HFFc6 (cell line): Measurements from ENCODE around the gene ODC1. TPM values are rescaled to one million over a fixed set of nuclear protein-coding genes. Genes with fewer than 3 reads are reported as not detected.
"Not testable (repeated sequence)": the region's sequence is repeated elsewhere in the genome, so short reads cannot be mapped to it uniquely, and the experiment has no call there.

Source experiments
- DNase-seq: peaks from one replicate; pipeline ENCODE4 v3.0.0-alpha.2; 2018
- H3K27ac Mint-ChIP-seq: 2 replicates; pipeline ENCODE4 v1.8.0; 2020; ENCODE audit warnings: mild to moderate bottlenecking, mixed read lengths
- H3K27me3 Mint-ChIP-seq: 2 replicates; pipeline ENCODE4 v1.8.0; 2021; ENCODE audit warnings: mild to moderate bottlenecking, moderate library complexity, mixed read lengths; ENCODE audit not compliant: insufficient read depth
- H3K36me3 Mint-ChIP-seq: 2 replicates; pipeline ENCODE4 v1.8.0; 2021; ENCODE audit warnings: low read depth, mixed read lengths
- H3K4me1 Mint-ChIP-seq: 2 replicates; pipeline ENCODE4 v1.8.0; 2020; ENCODE audit warnings: low read depth, mixed read lengths
- H3K4me3 Mint-ChIP-seq: 2 replicates; pipeline ENCODE4 v1.8.0; 2020; ENCODE audit warnings: mild to moderate bottlenecking, moderate library complexity, mixed read lengths
- H3K9me3 Mint-ChIP-seq: 2 replicates; pipeline ENCODE4 v1.8.0; 2020; ENCODE audit warnings: mild to moderate bottlenecking, mixed read lengths
- CTCF ChIP-seq: fragments of 200-600 bp; sonication (generic); IDR thresholded peaks from 2 replicates; pipeline ENCODE4 v1.5.0; 2021; ENCODE audit warnings: antibody characterized with exemption, mild to moderate bottlenecking
- total RNA-seq, 6 experiments: library from RNA; stranded (reverse); fragmentation: NEBNext Ultra II Directional; extraction: Animal tissue kit (Norgen Biotek cat#: 25700); gene quantifications; 2 replicates in 1 of 6; 3 replicates in 5 of 6; pipeline ENCODE4 v1.2.3, GENCODE V29; 2021

Gene ODC1
- total RNA-seq, 6 experiments from 2014 or later = 116 to 155 (median 143) TPM

- no peak for TF ChIP-seq CTCF
- no peaks in the 10 kb centered on the region for H3K9me3 Mint-ChIP-seq
- no peaks in the 10 kb centered on the region for H3K4me1 Mint-ChIP-seq
- H3K4me3 Mint-ChIP-seq = no peak overlapping the region
- H3K27me3 Mint-ChIP-seq = peaks cover 11% of the 10 kb centered on the region
- no peak for DNase-seq
- no peak overlapping the region for H3K27ac Mint-ChIP-seq
- H3K36me3 Mint-ChIP-seq = no peaks in the 10 kb centered on the region
These were observed 18.7 kb upstream of the ODC1 start for GRCh38 chr2:10466801-10467200.

GRCh38 chr2:10465910-10466309 lies 17.8 kb upstream of the ODC1 start:
- H3K4me3 Mint-ChIP-seq = no peak overlapping the region
- no peaks in the 10 kb centered on the region for H3K36me3 Mint-ChIP-seq
- H3K4me1 Mint-ChIP-seq = no peaks in the 10 kb centered on the region
- no peak for DNase-seq
- peaks cover 13% of the 10 kb centered on the region for H3K27me3 Mint-ChIP-seq
- no peak for TF ChIP-seq CTCF
- H3K27ac Mint-ChIP-seq = no peak overlapping the region
- H3K9me3 Mint-ChIP-seq = no peaks in the 10 kb centered on the region

- H3K4me3 Mint-ChIP-seq = no peak overlapping the region
- peaks cover 9% of the 10 kb centered on the region for H3K4me1 Mint-ChIP-seq
- no peak overlapping the region for H3K27ac Mint-ChIP-seq
- H3K36me3 Mint-ChIP-seq = no peaks in the 10 kb centered on the region
- no peak for DNase-seq
- no peak for TF ChIP-seq CTCF
- H3K9me3 Mint-ChIP-seq = no peaks in the 10 kb centered on the region
- H3K27me3 Mint-ChIP-seq = peaks cover 22% of the 10 kb centered on the region
These were observed 14.3 kb upstream of the ODC1 start for GRCh38 chr2:10462178-10463083.

- Mint-ChIP-seq H3K4me1 (peaks cover 9% of the 10 kb centered on the region), H3K27me3 (peaks cover 22% of the 10 kb centered on the region), H3K9me3 (no peaks in the 10 kb centered on the region), H3K36me3 (no peaks in the 10 kb centered on the region), H3K4me3 (no peak overlapping the region), H3K27ac (no peak overlapping the region)
- TF ChIP-seq CTCF = no peak
- no peak for DNase-seq
These were observed 12.3 kb upstream of the ODC1 start for GRCh38 chr2:10460366-10460796.

- no peak overlapping the region for H3K27ac Mint-ChIP-seq
- no peak overlapping the region for H3K4me3 Mint-ChIP-seq
- no peaks in the 10 kb centered on the region for H3K36me3 Mint-ChIP-seq
- no peak for TF ChIP-seq CTCF
- no peaks in the 10 kb centered on the region for H3K9me3 Mint-ChIP-seq
- H3K27me3 Mint-ChIP-seq = peaks cover 16% of the 10 kb centered on the region
- peak; percentile 33 for DNase-seq
- peaks cover 21% of the 10 kb centered on the region for H3K4me1 Mint-ChIP-seq
These were observed 9.9 kb upstream of the ODC1 start for GRCh38 chr2:10457846-10458598.

GRCh38 chr2:10457195-10457594 lies 9.1 kb upstream of the ODC1 start:
- not testable (repeated sequence) for H3K9me3 Mint-ChIP-seq, H3K36me3 Mint-ChIP-seq, H3K27ac Mint-ChIP-seq, DNase-seq, H3K4me3 Mint-ChIP-seq
- H3K4me1 Mint-ChIP-seq = peaks cover 30% of the 10 kb centered on the region
- H3K27me3 Mint-ChIP-seq = peaks cover 13% of the 10 kb centered on the region
